HG03095 (cell line): Measurements from ENCODE around the gene PSMC3.

Experiments
- ATAC-seq: cut with Tn5 transposase; IDR thresholded peaks from one replicate; pipeline ENCODE4 v1.9.1; 2021; ENCODE audit warnings: moderate library complexity; ENCODE audit not compliant: unreplicated experiment

Gene PSMC3

GRCh38 chr11:47443028-47443700 is 16.9 kb upstream of the PSMC3 start:
- no peak for ATAC-seq

- ATAC-seq: no peak
Measured at GRCh38 chr11:47442514-47442913, 16.3 kb upstream of the PSMC3 start.

GRCh38 chr11:47441421-47441820 is 15.2 kb upstream of the PSMC3 start:
- no peak for ATAC-seq

- no peak for ATAC-seq
Measured at GRCh38 chr11:47440054-47440476, 13.8 kb upstream of the PSMC3 start.

GRCh38 chr11:47438721-47439120 is 12.5 kb upstream of the PSMC3 start:
- no peak for ATAC-seq

- no peak for ATAC-seq
Measured at GRCh38 chr11:47437746-47438418, 11.6 kb upstream of the PSMC3 start.

- ATAC-seq: no peak
Measured at GRCh38 chr11:47437218-47437745, 11.0 kb upstream of the PSMC3 start.

GRCh38 chr11:47436726-47437125 is 10.5 kb upstream of the PSMC3 start:
- ATAC-seq: no peak

GRCh38 chr11:47435687-47436086 is 9.4 kb upstream of the PSMC3 start:
- ATAC-seq: no peak

- no peak for ATAC-seq
Measured at GRCh38 chr11:47434011-47434786, 8.0 kb upstream of the PSMC3 start.

GRCh38 chr11:47433157-47433556 is 6.9 kb upstream of the PSMC3 start:
- ATAC-seq: no peak

- ATAC-seq: no peak
Measured at GRCh38 chr11:47431356-47432083, 5.3 kb upstream of the PSMC3 start.

GRCh38 chr11:47430524-47430923 is 4.3 kb upstream of the PSMC3 start:
- no peak for ATAC-seq

- ATAC-seq: no peak
Measured at GRCh38 chr11:47425611-47426010, 628 bp downstream of the PSMC3 start.

- no peak for ATAC-seq
Measured at GRCh38 chr11:47418454-47419259, 7.6 kb downstream of the PSMC3 start.

GRCh38 chr11:47417712-47418111 is 8.5 kb downstream of the PSMC3 start:
- ATAC-seq: no peak

GRCh38 chr11:47415949-47416472 is 10.2 kb downstream of the PSMC3 start:
- ATAC-seq: no peak

- no peak for ATAC-seq
Measured at GRCh38 chr11:47415091-47415854, 11.0 kb downstream of the PSMC3 start.

- ATAC-seq: no peak
Measured at GRCh38 chr11:47414685-47415070, 11.6 kb downstream of the PSMC3 start.
